ENCODE results near the gene TADA2A.
"Not testable (repeated sequence)": the region's sequence is repeated elsewhere in the genome, so short reads cannot be mapped to it uniquely, and the experiment has no call there.

TADA2A gene

GRCh38 chr17:37493249-37494027, 86.8 kb downstream of the TADA2A start:
- DNase-seq (ENCODE audit: low spot score) = no peak

DNA sequence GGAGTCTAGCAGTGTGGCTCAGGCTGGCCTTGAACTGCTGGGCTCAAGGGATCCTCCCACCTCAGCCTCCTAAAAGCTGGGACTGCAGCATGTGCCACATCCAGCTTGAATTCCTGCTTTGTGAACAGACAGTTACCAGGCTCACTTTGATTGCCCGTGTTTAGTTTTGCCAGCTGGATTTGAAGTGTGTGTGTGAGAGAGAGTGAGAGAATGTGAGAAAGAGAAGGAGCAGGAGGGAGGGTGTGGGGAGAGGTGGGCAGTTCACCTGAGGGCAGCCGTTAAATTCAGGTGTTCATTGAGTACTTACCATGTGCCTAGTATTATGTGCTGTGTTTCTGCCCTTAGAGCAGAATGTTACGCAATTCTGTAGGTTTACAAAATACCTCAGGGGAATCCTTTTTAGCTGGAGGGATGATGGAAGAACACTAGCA, 87.7 kb downstream of the TADA2A start:
- DNase-seq (ENCODE audit: low spot score) = no peak

DNA sequence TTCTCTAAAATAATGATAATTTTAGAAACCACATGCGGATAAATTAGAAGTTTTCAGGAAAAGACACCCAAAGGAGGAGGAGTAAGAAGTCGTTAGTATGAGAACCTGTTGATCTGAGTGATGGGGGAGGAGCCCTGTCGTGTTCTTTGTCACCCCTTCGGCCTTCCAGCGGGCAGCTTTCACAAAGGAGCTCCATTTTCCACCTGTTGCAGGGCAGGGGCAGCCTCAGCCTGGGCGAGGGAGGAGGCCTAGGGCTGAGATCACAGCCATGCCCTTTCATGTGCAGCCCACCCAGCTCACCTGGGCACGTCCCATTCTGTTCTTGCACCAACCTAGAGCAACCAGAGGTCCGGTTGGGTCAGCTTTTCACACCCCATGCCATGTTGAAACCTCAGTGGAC, 88.3 kb downstream of the TADA2A start:
- no peak for DNase-seq (ENCODE audit: low spot score)

- no peak for DNase-seq (ENCODE audit: low spot score)
These were observed 93.7 kb downstream of the TADA2A start for GRCh38 chr17:37500378-37500777.

- no peak for DNase-seq (ENCODE audit: low spot score)
These were observed 95.6 kb downstream of the TADA2A start for GRCh38 chr17:37502009-37502936.

GRCh38 chr17:37503148-37503547, 96.5 kb downstream of the TADA2A start:
- DNase-seq (ENCODE audit: low spot score) = no peak

GRCh38 chr17:37505333-37505732, 98.6 kb downstream of the TADA2A start:
- DNase-seq (ENCODE audit: low spot score) = no peak

- peak; percentile 60 for DNase-seq (ENCODE audit: low spot score)
These were observed 100.0 kb downstream of the TADA2A start for GRCh38 chr17:37506678-37507077.

DNA sequence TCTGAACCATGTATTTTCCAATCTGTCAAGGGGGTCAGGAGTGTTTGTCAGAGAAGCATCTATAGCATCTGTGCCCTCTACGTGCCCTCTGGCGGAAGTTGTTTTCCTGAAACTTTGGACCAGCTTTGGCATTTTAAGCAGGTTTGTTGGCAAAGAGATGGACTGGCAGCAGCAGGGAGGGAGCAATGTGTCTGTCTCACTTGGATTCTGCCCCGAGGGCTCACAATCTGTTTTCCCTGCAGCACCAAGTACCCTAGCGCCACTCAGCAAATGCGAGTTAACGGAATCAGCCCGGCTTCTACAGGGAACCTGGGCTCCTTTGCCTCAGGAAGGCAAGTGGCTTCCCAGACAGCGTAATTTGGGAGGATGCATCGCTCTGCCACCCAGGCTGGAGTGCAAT, 100.4 kb downstream of the TADA2A start:
- DNase-seq (ENCODE audit: low spot score) = no peak

DNA sequence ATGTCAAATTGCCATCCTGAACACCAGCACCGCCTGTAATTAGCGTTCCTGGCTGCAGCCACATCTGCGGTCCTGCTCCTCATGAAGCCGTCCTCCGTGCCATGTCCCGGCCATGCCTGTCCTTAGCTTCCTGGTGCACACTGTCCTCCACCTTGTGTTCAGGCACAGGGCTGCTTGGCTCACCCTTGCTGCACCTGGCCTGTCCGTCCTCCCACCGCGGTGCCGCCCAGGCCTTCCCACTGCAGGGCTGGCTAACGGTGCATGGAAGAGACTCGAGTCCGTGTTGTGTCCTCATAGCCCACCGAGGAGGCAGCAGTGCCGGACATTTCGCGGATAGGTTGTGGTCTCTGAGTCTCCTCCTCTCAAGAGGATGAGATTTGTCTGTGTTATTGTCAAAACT, 103.4 kb downstream of the TADA2A start:
- no peak for DNase-seq (ENCODE audit: low spot score)

DNA sequence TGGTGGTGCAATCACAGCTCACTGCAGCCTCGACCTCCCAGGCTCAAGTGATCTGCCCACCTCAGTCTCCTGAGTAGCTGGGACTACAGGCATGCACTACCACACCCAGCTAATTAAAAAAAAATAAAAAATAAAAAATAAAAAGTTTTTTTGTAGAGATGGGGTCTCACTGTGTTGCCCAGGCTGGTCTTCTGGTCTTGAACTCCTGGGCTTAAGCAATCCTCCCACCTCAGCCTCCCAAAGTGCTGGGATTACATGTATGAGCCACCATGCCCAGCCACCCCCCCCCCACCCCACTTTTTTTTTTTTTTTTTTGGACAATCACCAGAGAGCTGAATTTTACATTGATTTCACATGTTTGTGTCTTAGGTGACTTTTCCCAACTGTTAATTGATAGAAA, 105.0 kb downstream of the TADA2A start:
- DNase-seq (ENCODE audit: low spot score) = not testable (repeated sequence)

DNA sequence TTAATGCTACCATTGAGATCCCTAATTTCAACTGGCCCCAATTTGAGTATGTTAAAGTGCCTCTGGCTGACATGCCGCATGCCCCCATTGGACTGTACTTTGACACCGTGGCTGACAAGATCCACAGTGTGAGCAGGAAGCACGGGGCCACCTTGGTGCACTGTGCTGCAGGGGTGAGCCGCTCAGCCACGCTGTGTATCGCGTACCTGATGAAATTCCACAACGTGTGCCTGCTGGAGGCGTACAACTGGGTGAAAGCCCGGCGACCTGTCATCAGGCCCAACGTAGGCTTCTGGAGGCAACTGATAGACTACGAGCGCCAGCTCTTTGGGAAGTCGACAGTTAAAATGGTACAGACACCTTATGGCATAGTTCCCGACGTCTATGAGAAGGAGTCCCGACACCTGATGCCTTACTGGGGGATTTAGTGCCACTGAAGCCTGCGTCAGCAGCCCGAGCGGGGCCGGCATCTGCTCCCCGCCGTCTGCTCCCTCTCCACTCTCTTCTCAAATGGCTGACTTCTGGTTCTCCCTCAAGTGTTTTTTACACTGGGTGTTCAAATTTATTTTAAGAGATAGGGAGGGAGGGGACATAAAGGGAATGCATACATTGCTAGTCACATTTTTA, 105.9 kb downstream of the TADA2A start:
- DNase-seq (ENCODE audit: low spot score) = no peak

GRCh38 chr17:37513711-37514110, 107.0 kb downstream of the TADA2A start:
- no peak for DNase-seq (ENCODE audit: low spot score)

GRCh38 chr17:37516127-37516571, 109.5 kb downstream of the TADA2A start:
- no peak for DNase-seq (ENCODE audit: low spot score)

DNA sequence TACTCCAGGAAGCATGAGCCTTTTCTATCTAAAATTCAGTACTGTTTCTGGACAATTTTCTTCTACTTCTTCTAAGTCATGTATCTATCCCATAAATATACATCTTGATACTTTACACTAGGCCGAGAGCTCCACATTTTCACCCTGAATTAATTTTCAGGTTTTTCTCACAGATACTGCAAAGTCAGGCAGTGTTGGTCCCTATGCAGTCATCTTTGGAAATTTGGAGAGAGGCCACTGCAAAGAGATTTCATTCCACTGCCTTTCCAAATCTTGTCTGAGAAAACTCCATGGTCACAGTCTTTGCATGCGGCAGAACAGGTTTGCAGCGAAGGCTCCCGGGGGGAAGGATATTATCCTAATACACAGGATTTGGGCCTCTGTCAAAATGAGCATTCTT, 111.2 kb downstream of the TADA2A start:
- DNase-seq (ENCODE audit: low spot score) = no peak

- no peak for DNase-seq (ENCODE audit: low spot score)
These were observed 112.1 kb downstream of the TADA2A start for GRCh38 chr17:37518826-37519225.

GRCh38 chr17:37519251-37519985, 112.7 kb downstream of the TADA2A start:
- no peak for DNase-seq (ENCODE audit: low spot score)

DNA sequence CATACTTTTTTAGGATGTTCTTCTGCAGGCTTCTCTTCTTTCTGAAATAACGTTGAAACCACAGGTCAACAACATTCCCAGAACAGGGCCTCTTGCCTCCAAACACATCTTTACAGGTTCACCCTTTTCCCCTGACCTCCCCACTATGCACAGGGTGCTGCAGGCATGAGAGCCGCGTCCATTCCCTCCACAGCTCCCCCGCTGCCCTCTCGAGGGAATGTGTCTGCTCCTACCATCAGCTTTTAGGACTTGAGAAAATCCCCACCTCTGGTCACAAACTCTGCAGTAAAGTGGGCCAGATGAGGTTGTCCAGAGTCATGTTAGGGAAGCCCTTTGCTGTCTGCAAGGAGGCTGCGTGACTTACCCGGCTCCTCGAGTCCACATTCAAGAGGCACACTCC, 113.5 kb downstream of the TADA2A start:
- DNase-seq (ENCODE audit: low spot score) = no peak

GRCh38 chr17:37521821-37522220, 115.1 kb downstream of the TADA2A start:
- no peak for DNase-seq (ENCODE audit: low spot score)

DNA sequence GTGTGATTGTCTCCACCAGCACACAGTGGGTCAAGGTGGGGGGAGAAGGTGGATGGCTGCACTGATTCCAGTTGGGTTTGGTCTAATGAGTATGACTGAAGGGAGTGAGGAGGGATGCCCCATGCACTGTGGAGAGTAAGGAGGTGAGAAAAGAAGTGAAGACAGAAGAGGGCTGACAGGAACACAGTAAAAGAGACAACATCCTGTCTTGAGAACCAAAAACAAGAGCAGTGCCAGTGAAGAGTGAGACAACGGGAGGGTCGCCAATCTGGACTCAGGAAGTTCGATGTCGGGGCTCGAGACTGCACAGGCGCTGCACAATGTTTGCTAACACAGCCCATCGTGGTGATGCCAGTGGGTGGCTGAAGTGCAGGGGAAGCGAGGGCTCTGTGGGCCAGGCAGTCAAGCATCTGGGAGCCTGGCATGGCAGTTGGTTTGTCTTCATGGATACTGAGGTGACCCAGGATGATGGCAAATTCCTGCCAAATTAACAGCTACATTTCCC, 117.1 kb downstream of the TADA2A start:
- no peak for DNase-seq (ENCODE audit: low spot score)

GRCh38 chr17:37527249-37527851, 120.7 kb downstream of the TADA2A start:
- DNase-seq (ENCODE audit: low spot score) = peak; percentile 69
